ENCODE measurements around the gene BRPF1.

Gene BRPF1

DNA sequence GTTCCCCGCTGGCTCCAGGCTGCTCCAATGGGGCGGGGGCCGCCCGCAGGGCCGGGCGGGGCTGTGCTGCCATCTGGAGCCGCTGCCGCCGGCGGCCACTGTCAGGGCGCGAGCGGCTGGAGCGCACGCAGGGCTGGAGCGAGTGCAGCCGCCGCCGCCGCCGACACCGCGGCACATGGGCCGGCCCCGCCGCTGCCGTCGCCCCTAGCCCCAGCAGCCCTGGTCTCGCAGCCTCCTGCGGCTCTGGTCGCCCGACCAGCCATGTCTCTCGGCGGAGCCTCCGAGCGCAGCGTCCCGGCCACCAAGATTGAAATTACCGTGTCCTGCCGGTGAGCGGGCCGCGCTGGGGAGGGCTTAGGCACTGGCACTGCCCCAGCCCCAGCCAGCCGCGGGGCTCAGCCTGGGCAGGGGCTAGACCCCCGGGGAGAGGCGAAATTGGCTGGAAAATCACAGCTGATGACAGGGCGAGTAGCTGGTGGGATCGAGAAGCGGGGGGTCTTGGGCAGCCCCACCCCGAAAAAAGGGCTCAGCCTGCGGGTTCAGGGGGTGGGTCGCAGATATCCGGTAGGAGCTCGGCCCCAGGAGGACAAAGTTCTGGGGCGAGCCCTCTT lies 27.7 kb upstream of the BRPF1 start, which contains the start of gene CPNE9:
TSS of gene CPNE9 (plus strand) at position 98 of the 611 bp plus-strand sequence. CDS start at position 262, 164 bp downstream.
- H3K9me2 ChIP-seq (replicated peaks; ENCODE audit: insufficient read depth, low read length) = no peaks in the 10 kb centered on the region
- no peak within 1 kb of the TSS for H2AFZ ChIP-seq (ENCODE audit: low read length)
- no peak within 1 kb of the TSS for H3K4me2 ChIP-seq (ENCODE audit: low read depth, low read length)
- H3K79me2 ChIP-seq (ENCODE audit: low read length) = no peaks in the 10 kb centered on the region
- no peak within 1 kb of the TSS for H3K27ac ChIP-seq (ENCODE audit: low read length)
- H4K20me1 ChIP-seq (ENCODE audit: insufficient read depth, low read length) = no peaks in the 10 kb centered on the region
- no peaks in the 10 kb centered on the region for H3F3A ChIP-seq (ENCODE audit: insufficient read depth, low read length)
- H3K9me3 ChIP-seq (replicated peaks; ENCODE audit: insufficient read depth, low read length) = no peaks in the 10 kb centered on the region
- no peak for DNase-seq
- TF ChIP-seq, protein P1, sequence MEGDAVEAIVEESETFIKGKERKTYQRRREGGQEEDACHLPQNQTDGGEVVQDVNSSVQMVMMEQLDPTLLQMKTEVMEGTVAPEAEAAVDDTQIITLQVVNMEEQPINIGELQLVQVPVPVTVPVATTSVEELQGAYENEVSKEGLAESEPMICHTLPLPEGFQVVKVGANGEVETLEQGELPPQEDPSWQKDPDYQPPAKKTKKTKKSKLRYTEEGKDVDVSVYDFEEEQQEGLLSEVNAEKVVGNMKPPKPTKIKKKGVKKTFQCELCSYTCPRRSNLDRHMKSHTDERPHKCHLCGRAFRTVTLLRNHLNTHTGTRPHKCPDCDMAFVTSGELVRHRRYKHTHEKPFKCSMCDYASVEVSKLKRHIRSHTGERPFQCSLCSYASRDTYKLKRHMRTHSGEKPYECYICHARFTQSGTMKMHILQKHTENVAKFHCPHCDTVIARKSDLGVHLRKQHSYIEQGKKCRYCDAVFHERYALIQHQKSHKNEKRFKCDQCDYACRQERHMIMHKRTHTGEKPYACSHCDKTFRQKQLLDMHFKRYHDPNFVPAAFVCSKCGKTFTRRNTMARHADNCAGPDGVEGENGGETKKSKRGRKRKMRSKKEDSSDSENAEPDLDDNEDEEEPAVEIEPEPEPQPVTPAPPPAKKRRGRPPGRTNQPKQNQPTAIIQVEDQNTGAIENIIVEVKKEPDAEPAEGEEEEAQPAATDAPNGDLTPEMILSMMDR (IDR thresholded peaks at IDR 0.05; ENCODE audit: low read length) = no peak
- no peak within 1 kb of the TSS for H3K4me3 ChIP-seq (ENCODE audit: low read length)
- H3K9ac ChIP-seq (ENCODE audit: low read length) = no peak within 1 kb of the TSS
- no peaks in the 10 kb centered on the region for H3K4me1 ChIP-seq (ENCODE audit: low read length)
- H3K27me3 ChIP-seq (replicated peaks; ENCODE audit: insufficient read depth, low read length) = no peaks in the 10 kb centered on the region
- H3K36me3 ChIP-seq (replicated peaks; ENCODE audit: insufficient read depth, low read length) = no peaks in the 10 kb centered on the region; the same call in 1 of the 2 replicates

DNA sequence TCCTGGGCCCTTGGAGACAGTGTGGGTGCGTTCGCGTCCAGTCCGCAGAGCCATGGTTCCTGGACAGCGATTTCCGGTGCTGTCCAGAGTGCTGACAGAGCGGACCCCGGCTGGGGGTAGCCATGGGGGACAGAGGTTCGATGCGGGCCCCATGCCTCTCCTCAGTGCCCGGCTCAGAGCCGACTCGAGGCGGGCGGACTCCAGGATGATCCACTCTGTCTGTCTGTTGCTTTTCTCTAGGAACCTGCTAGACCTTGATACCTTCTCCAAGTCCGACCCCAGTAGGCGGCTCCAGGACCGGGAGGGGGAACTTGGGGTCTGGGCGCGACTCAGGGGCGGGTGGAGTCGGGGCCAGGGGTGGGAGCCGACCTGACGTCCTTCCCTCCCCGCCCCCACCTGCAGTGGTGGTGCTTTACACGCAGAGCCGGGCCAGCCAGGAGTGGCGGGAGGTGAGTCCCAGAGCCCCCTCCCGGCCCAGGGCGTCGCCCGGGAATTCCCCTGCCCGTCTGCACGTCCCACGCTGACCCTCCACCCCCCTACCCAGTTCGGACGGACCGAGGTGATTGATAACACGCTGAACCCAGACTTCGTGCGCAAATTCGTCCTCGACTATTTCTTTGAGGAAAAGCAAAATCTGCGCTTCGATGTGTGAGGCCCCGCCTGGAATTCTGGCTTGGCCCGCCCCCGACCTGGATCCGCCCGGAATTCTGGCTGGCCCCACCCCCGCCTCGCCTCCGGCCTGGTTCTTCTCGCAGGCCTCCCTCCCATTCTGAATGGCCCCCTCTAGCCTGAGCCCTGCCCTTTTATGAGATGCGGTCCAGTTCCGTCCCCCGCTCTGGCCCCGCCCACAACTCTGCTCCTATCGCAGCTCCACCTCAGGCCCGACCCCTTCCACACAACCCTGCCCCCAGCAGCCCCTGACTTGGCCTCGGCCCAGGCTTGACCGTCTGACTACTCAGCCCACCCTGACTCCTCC lies 26.9 kb upstream of the BRPF1 start:
- TF ChIP-seq EZH2 (optimal IDR thresholded peaks at IDR 0.05; ENCODE audit: low read depth, low read length) (no peak), EZH2phosphoT487 (IDR thresholded peaks at IDR 0.05; ENCODE audit: low read length) (no peak)
- TF ChIP-seq, protein P1 (IDR thresholded peaks at IDR 0.05; ENCODE audit: low read length) = no peak
- Histone ChIP-seq H3K36me3 (replicated peaks; ENCODE audit: insufficient read depth, low read length) (no peaks in the 10 kb centered on the region; the same call in 1 of the 2 replicates), H3K27ac (ENCODE audit: low read length) (no peak overlapping the region), H3F3A (ENCODE audit: insufficient read depth, low read length) (no peaks in the 10 kb centered on the region), H4K20me1 (ENCODE audit: insufficient read depth, low read length) (no peaks in the 10 kb centered on the region), H2AFZ (ENCODE audit: low read length) (no peak overlapping the region), H3K9ac (ENCODE audit: low read length) (no peak overlapping the region), H3K9me2 (replicated peaks; ENCODE audit: insufficient read depth, low read length) (no peaks in the 10 kb centered on the region), H3K4me3 (ENCODE audit: low read length) (no peak overlapping the region), H3K4me2 (ENCODE audit: low read depth, low read length) (no peak overlapping the region), H3K79me2 (ENCODE audit: low read length) (no peaks in the 10 kb centered on the region), H3K4me1 (ENCODE audit: low read length) (no peaks in the 10 kb centered on the region), H3K27me3 (replicated peaks; ENCODE audit: insufficient read depth, low read length) (no peaks in the 10 kb centered on the region), H3K9me3 (replicated peaks; ENCODE audit: insufficient read depth, low read length) (no peaks in the 10 kb centered on the region)
- DNase-seq = no peak

GRCh38 chr3:9710174-9710739 lies 21.3 kb upstream of the BRPF1 start:
- peak; percentile 11 for DNase-seq
- no peaks in the 10 kb centered on the region for H3K9me2 ChIP-seq (replicated peaks; ENCODE audit: insufficient read depth, low read length)
- H3K4me1 ChIP-seq (ENCODE audit: low read length) = no peaks in the 10 kb centered on the region
- H4K20me1 ChIP-seq (ENCODE audit: insufficient read depth, low read length) = no peaks in the 10 kb centered on the region
- H3K9me3 ChIP-seq (replicated peaks; ENCODE audit: insufficient read depth, low read length) = no peaks in the 10 kb centered on the region
- H3K79me2 ChIP-seq (ENCODE audit: low read length) = no peaks in the 10 kb centered on the region
- H3F3A ChIP-seq (ENCODE audit: insufficient read depth, low read length) = no peaks in the 10 kb centered on the region
- no peak overlapping the region for H3K9ac ChIP-seq (ENCODE audit: low read length)
- TF ChIP-seq EZH2 (optimal IDR thresholded peaks at IDR 0.05; ENCODE audit: low read depth, low read length) (no peak), EZH2phosphoT487 (IDR thresholded peaks at IDR 0.05; ENCODE audit: low read length) (no peak)
- TF ChIP-seq, protein P1 (IDR thresholded peaks at IDR 0.05; ENCODE audit: low read length) = no peak
- no peak overlapping the region for H3K4me2 ChIP-seq (ENCODE audit: low read depth, low read length)
- H3K27me3 ChIP-seq (replicated peaks; ENCODE audit: insufficient read depth, low read length) = no peaks in the 10 kb centered on the region
- H3K36me3 ChIP-seq (replicated peaks; ENCODE audit: insufficient read depth, low read length) = no peaks in the 10 kb centered on the region
- H3K4me3 ChIP-seq (ENCODE audit: low read length) = no peak overlapping the region
- no peak overlapping the region for H2AFZ ChIP-seq (ENCODE audit: low read length)
- H3K27ac ChIP-seq (ENCODE audit: low read length) = no peak overlapping the region
